BLaER1 (cell line): ENCODE results near the gene TH.
"Not testable (repeated sequence)": the region's sequence is repeated elsewhere in the genome, so short reads cannot be mapped to it uniquely, and the experiment has no call there.

Experiments used
- H3K27ac ChIP-seq: shearing (Covaris generic); formaldehyde crosslinking; 2 replicates; pipeline ENCODE4 v1.8.1; 2022
- H3K27me3 ChIP-seq: shearing (Covaris generic); formaldehyde crosslinking; 2 replicates; pipeline ENCODE4 v1.8.1; 2022
- H3K36me3 ChIP-seq: shearing (Covaris generic); formaldehyde crosslinking; 2 replicates; pipeline ENCODE4 v1.8.1; 2022
- H3K4me1 ChIP-seq: shearing (Covaris generic); formaldehyde crosslinking; 2 replicates; pipeline ENCODE4 v1.8.1; 2022
- H3K4me2 ChIP-seq: shearing (Covaris generic); formaldehyde crosslinking; 2 replicates; pipeline ENCODE4 v1.8.1; 2022
- H3K4me3 ChIP-seq: shearing (Covaris generic); formaldehyde crosslinking; 2 replicates; pipeline ENCODE4 v1.8.1; 2022
- H3K9ac ChIP-seq: shearing (Covaris generic); formaldehyde crosslinking; 2 replicates; pipeline ENCODE4 v1.8.1; 2022
- H3K9me3 ChIP-seq: shearing (Covaris generic); formaldehyde crosslinking; 2 replicates; pipeline ENCODE4 v1.8.1; 2022
- H4K20me1 ChIP-seq: shearing (Covaris generic); formaldehyde crosslinking; 2 replicates; pipeline ENCODE4 v1.8.1; 2022
- Cebpa-rat ChIP-seq: shearing (Covaris generic); IDR thresholded peaks from 2 replicates; pipeline ENCODE4 v1.8.1; 2022

Gene TH

GRCh38 chr11:2179516-2179915 is 7.9 kb upstream of the TH start:
- Histone ChIP-seq H3K9ac (no peak overlapping the region), H3K4me2 (peak overlapping the region; percentile 77), H3K4me1 (peaks cover 37% of the 10 kb centered on the region), H3K27ac (no peak overlapping the region), H3K27me3 (peaks cover 6% of the 10 kb centered on the region; the same call in 1 of the 2 replicates), H3K4me3 (no peak overlapping the region), H4K20me1 (peaks cover 12% of the 10 kb centered on the region; the same call in 1 of the 2 replicates), H3K9me3 (no peaks in the 10 kb centered on the region), H3K36me3 (no peaks in the 10 kb centered on the region)
- no peak for TF ChIP-seq Cebpa-rat

- Histone ChIP-seq H3K4me3 (no peak overlapping the region), H4K20me1 (peaks cover 12% of the 10 kb centered on the region; the same call in 1 of the 2 replicates), H3K36me3 (no peaks in the 10 kb centered on the region), H3K27ac (no peak overlapping the region), H3K27me3 (peaks cover 6% of the 10 kb centered on the region; the same call in 1 of the 2 replicates), H3K4me2 (peak overlapping the region; percentile 77), H3K9me3 (no peaks in the 10 kb centered on the region), H3K4me1 (peaks cover 37% of the 10 kb centered on the region), H3K9ac (no peak overlapping the region)
- no peak for TF ChIP-seq Cebpa-rat
These were observed 7.4 kb upstream of the TH start for GRCh38 chr11:2178906-2179494.

- H3K36me3 ChIP-seq, H3K4me3 ChIP-seq, H3K9me3 ChIP-seq, H3K27ac ChIP-seq, H3K9ac ChIP-seq, H3K27me3 ChIP-seq: not testable (repeated sequence)
- H3K4me1 ChIP-seq = peaks cover 36% of the 10 kb centered on the region
- peaks cover 12% of the 10 kb centered on the region; the same call in 1 of the 2 replicates for H4K20me1 ChIP-seq
- H3K4me2 ChIP-seq = peak overlapping the region; percentile 77
These were observed 6.6 kb upstream of the TH start for GRCh38 chr11:2178055-2178773.

- no peaks in the 10 kb centered on the region for H3K9me3 ChIP-seq
- no peak for TF ChIP-seq Cebpa-rat
- peaks cover 7% of the 10 kb centered on the region; the same call in 1 of the 2 replicates for H3K27me3 ChIP-seq
- H3K9ac ChIP-seq = no peak overlapping the region
- no peaks in the 10 kb centered on the region for H3K36me3 ChIP-seq
- peaks cover 12% of the 10 kb centered on the region; the same call in 1 of the 2 replicates for H4K20me1 ChIP-seq
- peaks cover 30% of the 10 kb centered on the region for H3K4me1 ChIP-seq
- H3K4me3 ChIP-seq = no peak overlapping the region
- H3K27ac ChIP-seq = no peak overlapping the region
- H3K4me2 ChIP-seq = no peak overlapping the region
These were observed 5.5 kb upstream of the TH start for GRCh38 chr11:2177076-2177475.

GRCh38 chr11:2176389-2176900 is 4.8 kb upstream of the TH start:
- H3K27me3 ChIP-seq = peaks cover 14% of the 10 kb centered on the region; the same call in 1 of the 2 replicates
- no peak overlapping the region for H3K27ac ChIP-seq
- H3K4me1 ChIP-seq = peaks cover 30% of the 10 kb centered on the region
- no peaks in the 10 kb centered on the region for H3K9me3 ChIP-seq
- H3K36me3 ChIP-seq = no peaks in the 10 kb centered on the region
- no peak overlapping the region for H3K4me2 ChIP-seq
- peaks cover 12% of the 10 kb centered on the region; the same call in 1 of the 2 replicates for H4K20me1 ChIP-seq
- no peak overlapping the region for H3K4me3 ChIP-seq
- H3K9ac ChIP-seq = no peak overlapping the region
- no peak for TF ChIP-seq Cebpa-rat

- Histone ChIP-seq H3K9me3 (no peaks in the 10 kb centered on the region), H3K36me3 (no peaks in the 10 kb centered on the region), H3K4me1 (peaks cover 22% of the 10 kb centered on the region), H3K4me2 (no peak overlapping the region), H3K9ac (no peak overlapping the region), H3K27me3 (peaks cover 20% of the 10 kb centered on the region; the same call in 1 of the 2 replicates), H3K4me3 (no peak overlapping the region), H3K27ac (no peak overlapping the region), H4K20me1 (peaks cover 12% of the 10 kb centered on the region; the same call in 1 of the 2 replicates)
- no peak for TF ChIP-seq Cebpa-rat
These were observed 4.0 kb upstream of the TH start for GRCh38 chr11:2175659-2176058.

- no peak for TF ChIP-seq Cebpa-rat
- Histone ChIP-seq H3K4me3 (no peak overlapping the region), H4K20me1 (peaks cover 14% of the 10 kb centered on the region; the same call in 1 of the 2 replicates), H3K27ac (no peak overlapping the region), H3K27me3 (peaks cover 26% of the 10 kb centered on the region), H3K9me3 (no peaks in the 10 kb centered on the region), H3K4me2 (no peak overlapping the region), H3K4me1 (peaks cover 17% of the 10 kb centered on the region), H3K9ac (no peak overlapping the region), H3K36me3 (no peaks in the 10 kb centered on the region)
These were observed 2.7 kb upstream of the TH start for GRCh38 chr11:2174361-2174760.

- Histone ChIP-seq H3K27ac (no peak overlapping the region), H3K9me3 (no peaks in the 10 kb centered on the region), H3K27me3 (peaks cover 32% of the 10 kb centered on the region), H3K36me3 (no peaks in the 10 kb centered on the region), H3K4me3 (no peak overlapping the region), H3K4me2 (no peak overlapping the region), H3K9ac (no peak overlapping the region), H3K4me1 (peaks cover 15% of the 10 kb centered on the region), H4K20me1 (peaks cover 14% of the 10 kb centered on the region; the same call in 1 of the 2 replicates)
- no peak for TF ChIP-seq Cebpa-rat
These were observed 2.1 kb upstream of the TH start for GRCh38 chr11:2173761-2174160.

- Histone ChIP-seq H3K4me1 (peaks cover 11% of the 10 kb centered on the region; the same call in 1 of the 2 replicates), H3K36me3 (no peaks in the 10 kb centered on the region), H3K4me2 (no peak overlapping the region), H3K27me3 (peaks cover 35% of the 10 kb centered on the region), H3K4me3 (no peak overlapping the region), H3K9me3 (no peaks in the 10 kb centered on the region), H4K20me1 (peaks cover 14% of the 10 kb centered on the region; the same call in 1 of the 2 replicates), H3K27ac (no peak overlapping the region), H3K9ac (no peak overlapping the region)
- no peak for TF ChIP-seq Cebpa-rat
These were observed 1.6 kb upstream of the TH start for GRCh38 chr11:2173150-2173693.

GRCh38 chr11:2172676-2173075 is 1.1 kb upstream of the TH start:
- no peak overlapping the region for H3K9ac ChIP-seq
- H3K27me3 ChIP-seq = peaks cover 41% of the 10 kb centered on the region
- peaks cover 11% of the 10 kb centered on the region; the same call in 1 of the 2 replicates for H3K4me1 ChIP-seq
- no peak for TF ChIP-seq Cebpa-rat
- no peak overlapping the region for H3K4me3 ChIP-seq
- no peak overlapping the region for H3K4me2 ChIP-seq
- H3K36me3 ChIP-seq = no peaks in the 10 kb centered on the region
- H4K20me1 ChIP-seq = peaks cover 19% of the 10 kb centered on the region; the same call in 1 of the 2 replicates
- H3K27ac ChIP-seq = no peak overlapping the region
- H3K9me3 ChIP-seq = no peaks in the 10 kb centered on the region
